GM20000 (cell line): ENCODE measurements around the gene CCDC183.
"Not testable (repeated sequence)": the region's sequence is repeated elsewhere in the genome, so short reads cannot be mapped to it uniquely, and the experiment has no call there.

ENCODE experiments used
- DNase-seq: peaks from one replicate; pipeline ENCODE4 v3.0.0; 2012; ENCODE audit warnings: low spot score
- TF ChIP-seq, protein P1 (sequence below): IDR thresholded peaks from 2 replicates; pipeline ENCODE4 v1.5.1; 2012; ENCODE audit warnings: mild to moderate bottlenecking, control low read depth; ENCODE audit errors: extremely low read depth, missing control alignments

CCDC183 gene

GRCh38 chr9:136751244-136751643, 44.9 kb upstream of the CCDC183 start:
- DNase-seq = no peak
- TF ChIP-seq, protein P1, sequence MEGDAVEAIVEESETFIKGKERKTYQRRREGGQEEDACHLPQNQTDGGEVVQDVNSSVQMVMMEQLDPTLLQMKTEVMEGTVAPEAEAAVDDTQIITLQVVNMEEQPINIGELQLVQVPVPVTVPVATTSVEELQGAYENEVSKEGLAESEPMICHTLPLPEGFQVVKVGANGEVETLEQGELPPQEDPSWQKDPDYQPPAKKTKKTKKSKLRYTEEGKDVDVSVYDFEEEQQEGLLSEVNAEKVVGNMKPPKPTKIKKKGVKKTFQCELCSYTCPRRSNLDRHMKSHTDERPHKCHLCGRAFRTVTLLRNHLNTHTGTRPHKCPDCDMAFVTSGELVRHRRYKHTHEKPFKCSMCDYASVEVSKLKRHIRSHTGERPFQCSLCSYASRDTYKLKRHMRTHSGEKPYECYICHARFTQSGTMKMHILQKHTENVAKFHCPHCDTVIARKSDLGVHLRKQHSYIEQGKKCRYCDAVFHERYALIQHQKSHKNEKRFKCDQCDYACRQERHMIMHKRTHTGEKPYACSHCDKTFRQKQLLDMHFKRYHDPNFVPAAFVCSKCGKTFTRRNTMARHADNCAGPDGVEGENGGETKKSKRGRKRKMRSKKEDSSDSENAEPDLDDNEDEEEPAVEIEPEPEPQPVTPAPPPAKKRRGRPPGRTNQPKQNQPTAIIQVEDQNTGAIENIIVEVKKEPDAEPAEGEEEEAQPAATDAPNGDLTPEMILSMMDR = no peak

DNA sequence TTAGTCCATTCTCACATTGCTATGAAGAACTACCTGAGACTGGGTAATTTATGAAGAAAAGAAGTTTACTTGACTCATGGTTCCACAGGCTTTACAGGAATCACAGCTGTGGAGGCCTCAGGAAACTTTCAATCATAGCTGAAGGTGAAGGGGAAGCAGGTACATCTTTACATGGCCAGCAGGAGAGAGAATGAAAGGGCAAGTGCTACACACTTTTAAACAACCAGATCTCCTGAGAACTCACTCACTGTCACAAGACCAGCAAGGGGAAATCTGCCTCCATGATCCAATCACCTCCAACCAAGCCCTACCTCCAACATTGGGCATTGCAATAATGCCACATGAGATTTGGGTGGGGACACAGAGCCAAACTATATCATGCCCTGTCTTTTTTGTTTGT, 44.3 kb upstream of the CCDC183 start:
- DNase-seq = no peak
- TF ChIP-seq, protein P1 = no peak

GRCh38 chr9:136753371-136754058, 42.6 kb upstream of the CCDC183 start:
- no peak for DNase-seq
- TF ChIP-seq, protein P1 = no peak

DNA sequence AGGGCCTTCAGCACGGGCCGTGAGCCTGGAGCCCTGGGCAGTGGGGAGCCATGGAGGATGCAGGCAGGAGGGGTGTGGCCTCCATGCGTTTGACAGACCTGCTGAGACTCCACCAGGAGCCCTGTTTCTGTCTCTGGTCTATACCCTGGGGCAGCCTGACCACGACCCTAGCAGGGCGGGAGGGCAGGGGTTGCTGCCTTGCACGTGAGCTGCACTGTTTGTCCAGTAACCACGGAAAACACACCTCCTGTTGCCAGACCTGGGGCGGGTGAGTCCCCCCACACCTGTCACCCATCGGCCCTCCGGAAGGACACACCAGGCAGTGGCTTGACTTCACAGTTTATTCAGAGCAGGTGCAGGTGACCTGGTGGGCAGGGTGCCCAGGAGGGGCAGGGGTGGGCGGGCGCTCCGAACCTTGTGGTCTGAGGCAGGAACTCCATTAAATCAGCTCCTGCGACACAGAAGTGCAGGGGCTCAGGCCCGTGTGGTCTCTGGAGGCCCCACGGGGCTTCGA, 42.0 kb upstream of the CCDC183 start:
- TF ChIP-seq, protein P1 = no peak
- no peak for DNase-seq

- no peak for DNase-seq
These were observed 41.4 kb upstream of the CCDC183 start for GRCh38 chr9:136754626-136755301.

DNA sequence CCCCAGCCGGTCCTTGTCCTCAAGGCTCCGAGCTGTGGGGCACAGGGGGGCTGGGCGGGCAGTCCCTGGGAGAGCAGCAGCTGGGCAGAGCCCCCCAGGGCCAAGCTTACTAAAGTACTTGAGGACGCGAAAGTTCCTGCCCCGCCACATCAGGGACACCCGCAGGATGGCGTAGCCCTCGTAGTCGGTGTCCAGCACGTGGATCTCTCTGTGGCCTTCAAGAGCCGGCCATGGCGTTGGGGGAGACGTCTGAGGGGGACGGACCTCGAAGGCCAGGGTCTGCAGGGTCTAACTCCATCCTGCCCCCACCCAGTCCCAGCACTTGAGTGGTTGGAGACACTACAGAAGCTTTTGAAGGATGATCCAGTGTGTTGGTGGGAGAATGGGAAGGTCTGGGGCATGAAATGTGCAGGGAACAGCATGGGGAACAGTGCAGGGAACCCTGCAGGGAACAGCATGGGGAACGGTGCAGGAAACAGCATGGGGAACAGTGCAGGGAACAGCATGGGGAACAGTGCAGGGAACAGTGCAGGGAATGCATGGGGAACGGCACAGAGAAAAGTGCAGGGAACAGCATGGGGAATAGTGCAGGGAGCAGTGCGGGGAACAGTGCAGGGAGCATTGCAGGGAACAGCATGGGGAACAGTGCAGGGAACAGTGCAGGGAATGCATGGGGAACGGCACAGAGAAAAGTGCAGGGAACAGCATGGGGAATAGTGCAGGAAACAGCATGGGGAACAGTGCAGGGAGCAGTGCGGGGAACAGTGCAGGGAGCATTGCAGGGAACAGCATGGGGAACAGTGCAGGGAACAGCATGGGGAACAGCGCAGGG, 40.6 kb upstream of the CCDC183 start:
- DNase-seq = not testable (repeated sequence)

More at GRCh38 chr9:136754626-136755301, 41.4 kb upstream of the CCDC183 start:
- TF ChIP-seq, protein P1 = no peak

GRCh38 chr9:136756134-136756438, 40.1 kb upstream of the CCDC183 start:
- TF ChIP-seq, protein P1 = no peak
- DNase-seq = no peak
